ENCODE data around the gene CDHR5.

CDHR5 gene, protein sequence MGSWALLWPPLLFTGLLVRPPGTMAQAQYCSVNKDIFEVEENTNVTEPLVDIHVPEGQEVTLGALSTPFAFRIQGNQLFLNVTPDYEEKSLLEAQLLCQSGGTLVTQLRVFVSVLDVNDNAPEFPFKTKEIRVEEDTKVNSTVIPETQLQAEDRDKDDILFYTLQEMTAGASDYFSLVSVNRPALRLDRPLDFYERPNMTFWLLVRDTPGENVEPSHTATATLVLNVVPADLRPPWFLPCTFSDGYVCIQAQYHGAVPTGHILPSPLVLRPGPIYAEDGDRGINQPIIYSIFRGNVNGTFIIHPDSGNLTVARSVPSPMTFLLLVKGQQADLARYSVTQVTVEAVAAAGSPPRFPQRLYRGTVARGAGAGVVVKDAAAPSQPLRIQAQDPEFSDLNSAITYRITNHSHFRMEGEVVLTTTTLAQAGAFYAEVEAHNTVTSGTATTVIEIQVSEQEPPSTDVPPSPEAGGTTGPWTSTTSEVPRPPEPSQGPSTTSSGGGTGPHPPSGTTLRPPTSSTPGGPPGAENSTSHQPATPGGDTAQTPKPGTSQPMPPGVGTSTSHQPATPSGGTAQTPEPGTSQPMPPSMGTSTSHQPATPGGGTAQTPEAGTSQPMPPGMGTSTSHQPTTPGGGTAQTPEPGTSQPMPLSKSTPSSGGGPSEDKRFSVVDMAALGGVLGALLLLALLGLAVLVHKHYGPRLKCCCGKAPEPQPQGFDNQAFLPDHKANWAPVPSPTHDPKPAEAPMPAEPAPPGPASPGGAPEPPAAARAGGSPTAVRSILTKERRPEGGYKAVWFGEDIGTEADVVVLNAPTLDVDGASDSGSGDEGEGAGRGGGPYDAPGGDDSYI

DNA sequence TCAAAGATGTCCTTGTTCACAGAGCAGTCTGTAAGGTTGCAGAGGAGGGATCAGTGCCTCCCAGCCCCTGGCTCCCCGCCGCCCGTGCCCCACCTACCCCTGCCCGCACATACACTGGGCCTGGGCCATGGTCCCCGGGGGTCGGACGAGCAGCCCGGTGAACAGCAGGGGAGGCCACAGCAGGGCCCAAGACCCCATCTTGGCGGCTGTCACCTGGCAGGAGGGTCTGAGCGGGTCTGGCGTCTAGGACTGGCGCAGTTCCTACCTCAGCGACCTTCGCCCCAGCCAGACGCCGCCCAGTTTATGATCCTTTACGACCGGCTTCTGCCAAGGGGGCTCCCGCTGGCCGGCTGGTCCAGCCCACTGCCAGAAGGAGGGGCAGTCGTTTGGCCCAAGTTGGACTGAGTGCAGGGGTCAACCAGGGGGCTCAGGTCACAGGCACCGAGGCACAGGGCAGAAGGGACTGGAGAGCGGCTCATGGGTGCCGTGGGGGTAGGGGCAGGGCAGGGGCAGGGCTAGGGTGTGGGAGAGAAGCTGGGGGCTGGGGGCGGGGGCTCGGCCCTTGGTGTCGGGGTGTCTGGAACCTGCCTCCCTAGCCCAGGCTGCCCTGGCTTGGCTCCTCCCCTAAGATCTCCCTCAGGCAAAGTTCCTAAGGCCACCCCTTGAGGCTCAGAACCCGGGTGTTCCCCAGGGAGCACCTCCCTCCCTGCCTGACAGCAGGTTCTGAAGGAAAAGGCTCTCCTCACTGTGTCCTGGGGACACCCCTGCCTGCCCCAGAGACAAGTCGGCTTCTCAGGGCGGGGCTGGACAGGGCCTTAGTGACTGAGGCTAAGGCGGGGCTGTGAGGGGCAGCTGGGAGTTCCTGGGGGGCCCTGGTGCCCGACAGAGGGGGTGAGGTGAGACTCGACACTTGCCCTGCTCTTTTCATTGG lies at the start of gene CDHR5:
Gene CDHR5, minus strand, starts transcription at position 251 of the 931 bp plus-strand sequence. Its CDS starts 53 bp downstream, at position 198.
- Mint-ChIP-seq H3K4me3 (no peak within 1 kb of the TSS), H3K4me1 (peaks cover 20% of the 10 kb centered on the region), H3K27ac (no peak within 1 kb of the TSS), H3K9me3 (no peaks in the 10 kb centered on the region), H3K36me3 (no peaks in the 10 kb centered on the region), H3K27me3 (peaks cover 11% of the 10 kb centered on the region)

DNA sequence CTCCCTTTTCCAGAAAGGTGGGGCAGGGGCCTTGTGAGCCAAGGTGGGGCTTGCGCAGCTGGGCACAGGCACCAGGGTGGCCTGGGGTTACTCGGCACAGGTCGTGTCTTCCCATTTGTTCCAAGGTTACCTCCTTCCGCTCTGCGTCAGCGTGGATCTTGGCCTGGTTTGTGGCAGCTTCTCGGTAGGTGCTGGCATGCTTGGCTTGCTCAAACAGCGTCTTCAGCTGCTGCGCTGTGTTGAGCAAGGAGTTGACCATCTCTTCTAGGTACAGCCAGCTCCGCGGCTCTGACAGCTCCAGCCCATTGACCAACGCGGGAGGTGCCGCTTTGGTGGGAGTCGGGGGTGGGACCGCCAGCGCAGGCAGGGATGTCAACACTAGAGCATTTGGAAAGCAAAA lies 49.7 kb upstream of the CDHR5 start:
- H3K9me3 Mint-ChIP-seq = no peaks in the 10 kb centered on the region
- no peak overlapping the region for H3K27ac Mint-ChIP-seq
- no peaks in the 10 kb centered on the region for H3K4me1 Mint-ChIP-seq
- peaks cover 4% of the 10 kb centered on the region for H3K36me3 Mint-ChIP-seq
- no peak overlapping the region for H3K4me3 Mint-ChIP-seq
- no peaks in the 10 kb centered on the region for H3K27me3 Mint-ChIP-seq

DNA sequence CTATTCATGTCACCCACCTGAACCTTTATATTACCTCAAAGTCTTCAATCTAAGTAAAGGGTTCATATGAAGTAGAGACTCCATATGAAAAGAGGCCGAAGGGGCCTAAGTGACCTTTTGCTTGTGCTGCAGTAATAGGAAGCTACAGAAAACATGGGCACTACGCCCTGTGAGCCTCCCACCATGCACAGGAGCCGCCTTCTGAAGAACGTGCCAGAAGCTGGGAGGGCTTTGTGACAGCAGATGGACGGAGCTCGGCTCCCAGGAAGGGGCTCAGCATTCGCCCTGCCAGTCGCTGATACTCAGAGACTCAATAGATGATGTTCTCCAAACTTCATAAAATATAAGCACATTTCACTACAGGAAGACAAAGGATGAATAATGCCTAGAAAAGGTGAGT lies 49.1 kb upstream of the CDHR5 start:
- H3K27me3 Mint-ChIP-seq = no peaks in the 10 kb centered on the region
- no peak overlapping the region for H3K27ac Mint-ChIP-seq
- H3K9me3 Mint-ChIP-seq = no peaks in the 10 kb centered on the region
- peaks cover 4% of the 10 kb centered on the region for H3K36me3 Mint-ChIP-seq
- no peak overlapping the region for H3K4me3 Mint-ChIP-seq
- H3K4me1 Mint-ChIP-seq = no peaks in the 10 kb centered on the region

DNA sequence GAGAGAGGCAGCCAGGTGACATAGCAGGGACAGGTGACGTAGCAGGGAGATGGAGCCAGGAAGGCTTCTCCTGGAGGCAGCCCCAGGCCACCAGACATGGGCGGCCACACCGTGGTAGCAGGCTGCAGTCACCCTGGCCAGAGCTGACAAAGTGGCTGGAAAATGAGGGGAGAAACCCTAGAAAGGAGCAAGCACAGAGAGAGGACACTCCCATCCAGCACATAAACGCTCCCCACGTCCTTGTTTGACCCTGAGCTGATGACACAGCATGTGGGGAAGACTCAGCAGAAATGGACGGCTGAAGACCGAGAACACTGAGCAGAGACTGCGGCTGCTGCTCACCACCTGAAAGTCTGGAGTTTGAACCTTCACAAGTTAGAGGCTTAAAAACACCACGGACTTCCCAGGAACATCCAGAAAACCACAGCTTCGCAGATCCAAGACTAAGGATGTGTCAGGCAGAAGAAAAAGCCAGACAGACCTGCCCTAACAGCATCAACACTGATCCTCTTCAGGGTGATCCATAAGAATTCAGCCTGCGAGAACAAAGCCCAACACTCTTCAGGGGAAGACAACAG lies 41.0 kb upstream of the CDHR5 start:
- Mint-ChIP-seq H3K9me3 (no peaks in the 10 kb centered on the region), H3K27me3 (no peaks in the 10 kb centered on the region), H3K27ac (no peak overlapping the region), H3K36me3 (no peaks in the 10 kb centered on the region), H3K4me3 (no peak overlapping the region), H3K4me1 (peaks cover 4% of the 10 kb centered on the region)

DNA sequence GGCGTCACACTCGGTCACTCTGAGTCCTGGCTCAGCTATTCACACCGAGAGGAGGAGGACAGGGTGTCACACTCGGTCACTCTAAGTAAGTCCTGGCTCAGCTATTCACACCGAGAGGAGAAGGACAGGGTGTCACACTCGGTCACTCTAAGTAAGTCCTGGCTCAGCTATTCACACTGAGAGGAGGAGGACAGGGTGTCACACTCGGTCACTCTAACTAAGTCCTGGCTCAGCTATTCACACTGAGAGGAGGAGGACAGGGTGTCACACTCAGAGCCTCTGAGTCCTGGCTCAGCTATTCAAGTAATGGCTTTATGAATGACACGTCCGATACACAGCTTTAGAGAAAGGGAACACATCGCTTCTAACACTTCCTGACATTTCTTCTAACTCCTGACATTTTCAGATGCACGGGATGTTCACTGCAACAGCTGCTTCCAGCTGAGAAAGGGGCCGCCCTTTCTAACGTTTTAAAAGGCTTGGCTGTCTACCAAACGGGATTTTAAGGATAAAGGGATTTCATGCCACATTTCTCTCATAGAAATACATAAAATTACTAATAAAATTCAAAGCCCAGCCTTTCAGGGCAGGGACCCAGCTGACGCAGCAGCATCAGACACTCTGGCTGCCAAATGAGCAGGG lies 40.4 kb upstream of the CDHR5 start:
- Mint-ChIP-seq H3K36me3 (no peaks in the 10 kb centered on the region), H3K27ac (no peak overlapping the region), H3K9me3 (no peaks in the 10 kb centered on the region), H3K4me3 (no peak overlapping the region), H3K4me1 (peaks cover 4% of the 10 kb centered on the region), H3K27me3 (no peaks in the 10 kb centered on the region)

DNA sequence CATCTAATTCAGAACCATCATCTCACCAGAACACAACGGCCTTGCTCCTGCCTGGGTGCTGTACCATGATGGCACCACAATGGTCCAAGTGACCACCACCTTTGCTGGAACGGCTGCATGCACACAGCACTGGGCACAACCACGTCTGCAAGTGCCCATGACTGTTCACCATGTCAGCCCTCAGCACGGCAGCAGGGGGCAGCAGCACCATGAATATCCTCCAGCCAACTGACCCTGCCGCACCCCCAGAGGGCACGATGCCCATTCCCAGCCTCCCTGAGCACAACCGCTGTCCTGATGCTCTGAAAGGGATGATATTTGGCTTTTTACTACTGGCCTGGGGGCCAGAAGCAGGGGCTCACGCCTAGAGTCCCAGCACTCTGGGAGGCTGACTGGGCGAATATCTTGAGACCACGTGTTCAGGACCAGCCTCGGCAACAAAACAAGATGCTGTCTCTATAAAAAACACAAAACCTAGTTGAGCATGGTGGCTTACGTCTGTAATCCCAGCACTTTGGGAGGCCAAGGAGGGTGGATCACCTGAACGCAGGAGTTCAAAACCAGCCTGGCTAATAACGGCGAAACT lies 38.0 kb upstream of the CDHR5 start:
- no peaks in the 10 kb centered on the region for H3K36me3 Mint-ChIP-seq
- no peak overlapping the region for H3K4me3 Mint-ChIP-seq
- no peaks in the 10 kb centered on the region for H3K9me3 Mint-ChIP-seq
- H3K27me3 Mint-ChIP-seq = no peaks in the 10 kb centered on the region
- no peak overlapping the region for H3K27ac Mint-ChIP-seq
- H3K4me1 Mint-ChIP-seq = peaks cover 4% of the 10 kb centered on the region

DNA sequence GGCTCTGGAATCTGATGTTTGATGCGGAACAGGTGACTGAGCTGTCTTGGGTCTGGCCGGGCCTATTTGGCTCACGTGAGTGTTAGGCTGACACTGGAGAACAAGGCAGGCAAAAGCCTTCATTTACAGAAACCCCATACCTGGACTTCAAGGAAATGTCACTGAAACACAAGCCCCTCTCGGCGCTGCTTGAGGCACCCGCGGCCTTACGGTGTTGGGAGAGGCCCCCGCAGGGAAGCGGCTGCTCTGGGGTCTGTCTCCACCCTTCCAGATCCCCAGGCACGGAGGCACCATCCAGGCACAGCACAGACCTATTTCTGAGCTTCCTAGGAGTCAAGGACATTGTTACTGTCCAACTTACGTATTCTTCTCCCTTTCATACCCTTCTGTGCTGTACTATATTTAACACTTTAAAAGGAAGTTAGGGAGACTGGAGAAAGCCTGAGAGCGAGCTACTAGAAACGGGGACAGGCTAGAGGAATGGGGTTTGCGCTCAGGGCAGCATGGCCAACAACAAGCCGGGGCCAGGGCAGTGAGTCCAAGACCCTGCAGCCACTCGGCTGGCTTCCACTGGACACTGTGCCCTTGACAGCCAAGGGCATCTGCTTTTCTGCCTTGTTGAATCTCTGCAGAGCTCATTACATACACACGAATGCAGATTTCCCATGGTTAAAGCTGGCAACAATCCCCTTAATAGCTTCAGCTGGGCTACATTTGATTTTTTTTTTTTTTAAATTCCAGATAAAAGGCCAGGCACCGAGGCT lies 36.1 kb upstream of the CDHR5 start:
- Mint-ChIP-seq H3K4me3 (no peak overlapping the region), H3K27me3 (no peaks in the 10 kb centered on the region), H3K36me3 (no peaks in the 10 kb centered on the region), H3K4me1 (peaks cover 4% of the 10 kb centered on the region), H3K27ac (no peak overlapping the region), H3K9me3 (no peaks in the 10 kb centered on the region)

DNA sequence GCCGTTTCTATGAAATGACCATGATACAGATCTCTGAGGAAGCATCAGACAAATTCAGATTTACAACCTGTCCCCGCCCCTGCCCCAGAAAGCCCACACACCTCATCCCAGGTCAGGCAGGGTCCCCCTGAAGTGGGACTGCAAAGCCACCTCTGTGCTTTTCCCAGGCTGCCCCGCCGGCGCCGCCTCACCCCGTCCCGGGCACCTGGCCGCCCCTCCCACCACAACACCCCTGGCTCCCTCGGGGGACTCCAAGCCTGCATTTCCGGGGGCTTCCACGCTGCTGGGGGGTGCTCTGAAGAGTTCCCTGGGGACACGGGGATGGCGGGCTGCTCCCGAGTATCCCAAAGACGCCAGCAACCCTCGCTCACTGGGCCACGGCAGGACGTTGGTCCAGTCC lies 35.5 kb upstream of the CDHR5 start:
- H3K4me3 Mint-ChIP-seq = no peak overlapping the region
- H3K9me3 Mint-ChIP-seq = no peaks in the 10 kb centered on the region
- no peak overlapping the region for H3K27ac Mint-ChIP-seq
- peaks cover 4% of the 10 kb centered on the region for H3K4me1 Mint-ChIP-seq
- no peaks in the 10 kb centered on the region for H3K36me3 Mint-ChIP-seq
- no peaks in the 10 kb centered on the region for H3K27me3 Mint-ChIP-seq

DNA sequence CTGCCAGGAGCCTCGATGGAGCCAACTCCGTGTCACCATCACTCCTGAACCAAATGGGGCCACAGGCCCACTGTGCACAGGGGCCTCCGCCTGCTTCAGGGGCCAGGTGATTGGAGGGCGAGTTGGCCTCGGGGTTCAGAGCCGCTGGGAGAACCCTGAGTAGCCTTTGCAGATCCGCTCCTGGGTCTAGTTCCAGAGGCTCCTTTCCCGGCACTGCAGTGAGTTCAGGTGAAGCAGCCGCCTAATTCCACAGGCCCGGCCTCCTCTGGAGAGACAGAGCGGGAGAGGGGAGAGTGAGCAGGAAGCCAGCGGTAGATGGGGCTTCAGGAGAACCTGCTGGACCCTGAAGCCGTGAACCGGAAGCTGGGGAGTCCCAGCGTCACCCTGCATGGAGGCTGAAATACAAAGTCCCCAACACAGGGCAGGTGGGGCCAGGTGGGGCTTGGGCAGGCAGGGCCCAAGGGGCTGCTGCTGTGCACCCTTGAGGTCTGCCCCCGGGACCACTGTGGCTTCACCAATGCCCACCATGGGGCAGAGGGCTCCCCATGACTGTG lies 34.9 kb upstream of the CDHR5 start:
- H3K27me3 Mint-ChIP-seq = no peaks in the 10 kb centered on the region
- H3K4me1 Mint-ChIP-seq = peaks cover 4% of the 10 kb centered on the region
- no peaks in the 10 kb centered on the region for H3K9me3 Mint-ChIP-seq
- no peaks in the 10 kb centered on the region for H3K36me3 Mint-ChIP-seq
- H3K27ac Mint-ChIP-seq = no peak overlapping the region
- no peak overlapping the region for H3K4me3 Mint-ChIP-seq

DNA sequence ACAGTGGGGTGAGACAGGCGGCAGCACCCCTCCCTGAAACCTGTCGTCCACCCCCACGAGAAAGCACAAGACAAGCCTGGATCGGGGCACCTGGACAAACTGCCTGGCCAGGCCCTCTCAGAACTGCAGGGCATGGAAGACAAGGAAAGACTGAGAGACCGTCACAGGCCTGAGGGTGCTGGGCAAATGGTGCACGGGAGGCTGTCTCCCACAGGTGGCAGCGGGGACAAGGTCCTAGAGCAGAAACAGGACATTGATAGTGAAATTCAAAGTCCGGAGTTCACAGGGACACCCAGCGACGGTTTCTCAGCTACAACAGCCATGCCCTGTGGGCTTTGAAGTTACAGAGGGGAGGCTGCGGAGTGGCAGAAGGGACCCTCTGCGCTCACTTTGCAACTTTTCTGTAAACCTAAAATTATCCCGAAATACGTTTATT lies 33.0 kb upstream of the CDHR5 start:
- H3K27ac Mint-ChIP-seq = no peak overlapping the region
- H3K36me3 Mint-ChIP-seq = no peaks in the 10 kb centered on the region
- H3K27me3 Mint-ChIP-seq = no peaks in the 10 kb centered on the region
- H3K4me1 Mint-ChIP-seq = peaks cover 2% of the 10 kb centered on the region
- no peak overlapping the region for H3K4me3 Mint-ChIP-seq
- no peaks in the 10 kb centered on the region for H3K9me3 Mint-ChIP-seq

DNA sequence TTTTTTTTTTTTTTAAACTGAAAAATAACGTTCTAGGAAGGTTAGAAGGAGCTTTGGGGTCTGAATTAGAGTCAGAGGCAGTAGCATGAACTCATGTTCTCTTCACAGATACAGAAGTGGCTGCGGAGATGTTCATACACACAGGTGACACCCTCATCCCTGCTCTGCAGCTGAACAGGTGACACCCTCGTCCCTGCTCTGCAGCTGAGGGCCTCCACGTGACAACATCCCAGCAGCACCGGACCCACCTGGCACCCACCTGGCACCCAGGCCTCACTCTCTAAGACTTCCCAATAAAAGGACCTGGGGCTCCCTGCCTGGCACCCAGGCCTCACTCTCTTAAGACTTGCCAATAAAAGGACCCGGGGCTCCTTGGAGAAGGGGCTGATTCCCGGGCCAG lies 32.1 kb upstream of the CDHR5 start:
- Mint-ChIP-seq H3K4me3 (no peak overlapping the region), H3K9me3 (no peaks in the 10 kb centered on the region), H3K27me3 (no peaks in the 10 kb centered on the region), H3K4me1 (no peaks in the 10 kb centered on the region), H3K36me3 (peaks cover 4% of the 10 kb centered on the region), H3K27ac (no peak overlapping the region)

DNA sequence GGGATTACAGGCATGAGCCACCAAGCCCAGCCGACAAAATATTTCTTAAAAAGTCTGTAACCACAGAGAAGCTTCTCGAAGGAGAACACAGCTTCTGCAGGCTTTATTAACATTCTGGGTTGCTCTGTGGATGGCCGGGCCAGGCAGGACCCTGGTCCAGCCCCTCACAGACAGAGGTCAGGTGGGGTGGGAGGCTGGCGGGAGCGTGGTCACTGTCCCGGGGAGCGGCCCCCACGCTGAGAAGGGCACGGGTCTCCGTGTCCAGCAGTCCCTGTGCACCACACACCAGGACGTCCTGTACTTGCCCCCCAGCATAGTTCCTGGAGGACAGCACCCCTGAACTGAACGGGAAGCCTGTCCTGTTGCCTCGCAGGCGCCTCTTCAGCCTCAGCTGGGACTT lies 31.7 kb upstream of the CDHR5 start:
- H3K9me3 Mint-ChIP-seq = no peaks in the 10 kb centered on the region
- H3K27me3 Mint-ChIP-seq = no peaks in the 10 kb centered on the region
- H3K36me3 Mint-ChIP-seq = peaks cover 4% of the 10 kb centered on the region
- H3K27ac Mint-ChIP-seq = no peak overlapping the region
- H3K4me1 Mint-ChIP-seq = no peaks in the 10 kb centered on the region
- no peak overlapping the region for H3K4me3 Mint-ChIP-seq

DNA sequence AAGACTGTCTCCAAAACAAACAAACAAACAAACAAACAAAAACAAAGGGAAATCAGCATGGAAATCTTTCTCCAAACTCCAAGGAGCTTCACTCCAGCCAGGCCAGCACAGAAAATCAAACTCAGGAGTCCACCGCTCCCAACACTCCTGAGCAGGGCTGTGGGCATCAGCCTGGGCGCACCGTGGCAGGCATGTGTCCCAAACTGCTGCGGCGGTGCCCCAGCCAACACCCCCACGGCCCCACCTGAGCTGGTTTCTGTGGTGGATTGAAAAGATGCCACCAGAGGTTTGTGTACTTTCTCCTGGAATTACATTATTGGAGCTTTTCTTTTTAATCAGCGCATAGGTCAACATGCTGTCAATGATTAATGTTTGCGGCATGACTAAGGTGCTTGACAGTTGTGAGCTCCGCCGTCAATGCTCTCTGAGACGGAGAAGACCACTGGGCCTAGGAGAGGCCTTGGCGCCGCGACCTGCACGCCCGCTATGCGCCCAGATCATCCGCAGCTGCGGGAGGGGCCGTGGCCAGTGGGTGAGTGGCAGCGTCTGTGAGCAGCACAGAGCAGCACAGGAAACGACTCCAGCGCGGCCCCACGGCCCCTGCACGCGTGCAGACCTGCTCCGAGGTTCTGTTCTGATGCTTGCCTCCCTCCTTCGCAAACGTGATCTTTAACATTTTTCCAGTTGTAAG lies 30.4 kb upstream of the CDHR5 start:
- H3K4me3 Mint-ChIP-seq = no peak overlapping the region

More for the DNA sequence above, 30.4 kb upstream of the CDHR5 start:
- H3K36me3 Mint-ChIP-seq = peaks cover 6% of the 10 kb centered on the region
- H3K9me3 Mint-ChIP-seq = no peaks in the 10 kb centered on the region
- H3K27ac Mint-ChIP-seq = no peak overlapping the region
- H3K27me3 Mint-ChIP-seq = no peaks in the 10 kb centered on the region
- no peaks in the 10 kb centered on the region for H3K4me1 Mint-ChIP-seq
